Lung (tissue), 12 donors: ENCODE data around the gene FBRSL1. TPM values are rescaled to one million over a fixed set of nuclear protein-coding genes. Genes with fewer than 3 reads are reported as not detected.
A peak's percentile ranks its signal among the peaks of the same experiment; 100 is the strongest.

ENCODE experiments used
- ATAC-seq: fragments of 200-7000 bp; cut with Tn5 transposase; one replicate; pipeline ENCODE4 v1.9.1; 2020; ENCODE audit warnings: moderate number of reproducible peaks; ENCODE audit not compliant: insufficient read depth, low FRiP score
- DNase-seq, 3 donors: peaks; one replicate each; pipeline ENCODE4 v3.0.0-alpha.2; 2013 to 2017
- H3K27ac ChIP-seq, 2 donors: one replicate each; pipeline ENCODE4 v1.5.1; 2013; ENCODE audit warnings: mild to moderate bottlenecking in 2 of 2, moderate library complexity in 2 of 2, control low read depth in 1 of 2, inconsistent platforms in 1 of 2, low read depth in 1 of 2, low read length in 1 of 2
- H3K27me3 ChIP-seq, 3 donors: one replicate each; pipeline ENCODE4 v1.5.1; 2013; ENCODE audit warnings: low read length in 2 of 3; ENCODE audit not compliant: control insufficient read depth in 3 of 3, insufficient read depth in 3 of 3
- H3K36me3 ChIP-seq, 4 donors: one replicate each; pipeline ENCODE4 v1.5.1; 2013; ENCODE audit warnings: low read length in 4 of 4, mild to moderate bottlenecking in 1 of 4, moderate library complexity in 1 of 4; ENCODE audit not compliant: control insufficient read depth in 4 of 4, insufficient read depth in 4 of 4
- H3K4me1 ChIP-seq, 5 donors: one replicate each; pipeline ENCODE4 v1.5.1; 2013; ENCODE audit warnings: low read length in 5 of 5, mild to moderate bottlenecking in 2 of 5, moderate library complexity in 1 of 5; ENCODE audit not compliant: control insufficient read depth in 5 of 5, insufficient read depth in 5 of 5
- H3K4me3 ChIP-seq: one replicate; pipeline ENCODE4 v1.5.1; 2013; ENCODE audit warnings: mild to moderate bottlenecking, control low read depth, moderate library complexity
- H3K9ac ChIP-seq, 2 donors: one replicate each; pipeline ENCODE4 v1.5.1; 2013; ENCODE audit warnings: low read length in 2 of 2, control low read depth in 1 of 2; ENCODE audit not compliant: insufficient read depth in 1 of 2
- H3K9me3 ChIP-seq, 4 donors: one replicate each; pipeline ENCODE4 v1.5.1; 2013; ENCODE audit warnings: low read length in 3 of 4, mild to moderate bottlenecking in 1 of 4, moderate library complexity in 1 of 4; ENCODE audit not compliant: control insufficient read depth in 4 of 4, insufficient read depth in 3 of 4
- CTCF ChIP-seq: IDR thresholded peaks from 2 replicates; pipeline ENCODE4 v1.5.1; 2012; ENCODE audit warnings: mild to moderate bottlenecking; ENCODE audit errors: control extremely low read depth, extremely low read depth
- WGBS, 2 donors: extraction: QIAGEN DNeasy Blood & Tissue Kit; methylation state at CpG; one replicate each; pipeline ENCODE4 v1.1.7; 2013; 5-methylcytosine and 5-hydroxymethylcytosine counted together
- polyA plus RNA-seq, 2 donors: library from polyadenylated mRNA; stranded (reverse); fragments of 200-250 nt; gene quantifications; one replicate each; pipeline ENCODE4 v1.2.1, GENCODE V29; 2013
- total RNA-seq, 2 donors: library from RNA; depleted of rRNA in 1 of 2; stranded (reverse); fragments of >200 nt in 1 of 2; gene quantifications; one replicate each; pipeline ENCODE4 v1.2.1, GENCODE V29; 2014 to 2021
- donor health status: control.
- donor health status: control.
- donor health status: Bipolar disorder and iron deficiency.
- donor health status: healthy.
- donor health status: DM: yes; HTN: yes; CAD: no.

The FBRSL1 gene
- total and polyA plus RNA-seq, 4 donors, result 10.6 to 56.9 (median 22.3) TPM

GRCh38 chr12:132488127-132489077, 1.5 kb upstream of the FBRSL1 start:
- TF ChIP-seq CTCF, result no peak
- WGBS, 2 donors, result 17 to 26% methylated on average over 22 to 23 of the region's 23 CpGs
- Histone ChIP-seq H3K27me3 (no peaks in the 10 kb centered on the region), H3K27ac (peak overlapping the region; percentile 22 to 60), H3K36me3 (peaks cover 0 to 3% (median under 1%) of the 10 kb centered on the region in 4 donors), H3K4me3 (no peak overlapping the region), H3K9ac (no peak overlapping the region), H3K9me3 (peaks cover 0 to 3% (median 0%) of the 10 kb centered on the region in 4 donors), H3K4me1 (peaks cover 4 to 37% (median 17%) of the 10 kb centered on the region in 5 donors)
- ATAC-seq (no peak), DNase-seq (peak in 1 of 3 donors; percentile 56)

GRCh38 chr12:132489078-132489601, 811 bp upstream of the FBRSL1 start:
- peaks cover 0 to 3% (median under 1%) of the 10 kb centered on the region in 4 donors for H3K36me3 ChIP-seq
- H3K27ac ChIP-seq, result peak overlapping the region; percentile 22 to 60
- peaks cover 0 to 3% (median 0%) of the 10 kb centered on the region in 4 donors for H3K9me3 ChIP-seq
- TF ChIP-seq CTCF, result no peak
- ATAC-seq (peak; percentile 38), DNase-seq (peak in 2 of 3 donors; percentile 52 to 70)
- H3K4me1 ChIP-seq, result peaks cover 8 to 39% (median 21%) of the 10 kb centered on the region in 5 donors
- H3K9ac ChIP-seq, result no peak overlapping the region
- WGBS, 2 donors, result 1 to 2% methylated on average over 41 to 46 of the region's 46 CpGs
- H3K4me3 ChIP-seq, result peak overlapping the region; percentile 43
- H3K27me3 ChIP-seq, result no peaks in the 10 kb centered on the region

- Histone ChIP-seq H3K27ac (peak overlapping the region; percentile 20 to 30), H3K27me3 (no peaks in the 10 kb centered on the region), H3K4me1 (peaks cover 14 to 52% (median 33%) of the 10 kb centered on the region in 5 donors), H3K4me3 (peak overlapping the region; percentile 72), H3K36me3 (peaks cover 0 to 3% (median under 1%) of the 10 kb centered on the region in 4 donors), H3K9me3 (no peaks in the 10 kb centered on the region), H3K9ac (peak overlapping the region in 1 of 2 donors; percentile 73)
- no peak for ATAC-seq
- no peak for TF ChIP-seq CTCF
- no peak for DNase-seq
- 0 to 1% methylated on average over 54 to 110 of the region's 110 CpGs for WGBS, 2 donors
Observed at GRCh38 chr12:132490422-132491137, 629 bp downstream of the FBRSL1 start.
